GM23338 (cell line): ENCODE data around the gene FOXJ1. TPM values are rescaled to one million over a fixed set of nuclear protein-coding genes. Genes with fewer than 3 reads are reported as not detected.

Source experiments
- ATAC-seq: fragments of 200-7000 bp; cut with Tn5 transposase; 3 replicates; pipeline ENCODE4 v1.9.1; 2020
- DNase-seq: peaks from one replicate; pipeline ENCODE4 v3.0.0-alpha.2; 2015; ENCODE audit warnings: low spot score
- H2AFZ ChIP-seq: fragments of 200-600 bp; sonication (generic); 2 replicates; pipeline ENCODE4 v1.8.0; 2016; ENCODE audit warnings: antibody characterized with exemption, mild to moderate bottlenecking, moderate library complexity
- H3F3A ChIP-seq: fragments of 200-600 bp; sonication (generic); replicated peaks from 2 replicates; pipeline ENCODE4 v1.8.0; 2017; ENCODE audit warnings: antibody characterized with exemption, mixed run types, low read depth
- H3K27ac ChIP-seq: fragments of 200-600 bp; sonication (generic); 2 replicates; pipeline ENCODE4 v1.6.1; 2016; ENCODE audit warnings: low read depth
- H3K27me3 ChIP-seq: fragments of 200-600 bp; sonication (generic); 2 replicates; pipeline ENCODE4 v1.8.0; 2016; ENCODE audit warnings: mild to moderate bottlenecking, mixed run types, moderate library complexity; ENCODE audit not compliant: insufficient read depth
- H3K36me3 ChIP-seq: fragments of 200-600 bp; sonication (generic); 2 replicates; pipeline ENCODE4 v1.8.0; 2016; ENCODE audit warnings: mild to moderate bottlenecking; ENCODE audit not compliant: insufficient read depth
- H3K4me1 ChIP-seq: fragments of 200-600 bp; sonication (generic); 2 replicates; pipeline ENCODE4 v1.8.0; 2016; ENCODE audit warnings: mild to moderate bottlenecking, moderate library complexity; ENCODE audit not compliant: insufficient read depth
- H3K4me2 ChIP-seq: fragments of 200-600 bp; sonication (generic); 2 replicates; pipeline ENCODE4 v1.7.1; 2017; ENCODE audit warnings: mixed run types
- H3K4me3 ChIP-seq: fragments of 200-600 bp; sonication (generic); 2 replicates; pipeline ENCODE4 v1.6.1; 2016; ENCODE audit warnings: mixed run types
- H3K79me2 ChIP-seq: fragments of 200-600 bp; sonication (generic); replicated peaks from 2 replicates; pipeline ENCODE4 v1.8.0; 2017; ENCODE audit warnings: mild to moderate bottlenecking; ENCODE audit not compliant: insufficient read depth
- H3K9me2 ChIP-seq: fragments of 200-600 bp; sonication (generic); 2 replicates; pipeline ENCODE4 v1.8.0; 2017; ENCODE audit not compliant: insufficient read depth
- H4K20me1 ChIP-seq: fragments of 200-600 bp; sonication (generic); replicated peaks from 2 replicates; pipeline ENCODE4 v1.8.0; 2017; ENCODE audit warnings: mild to moderate bottlenecking; ENCODE audit not compliant: insufficient read depth
- H3K27ac Mint-ChIP-seq: 2 replicates; pipeline ENCODE4 v1.8.0; 2020; ENCODE audit warnings: inconsistent platforms, mild to moderate bottlenecking, moderate library complexity, mixed read lengths
- H3K27me3 Mint-ChIP-seq: 3 replicates; pipeline ENCODE4 v1.8.0; 2022; ENCODE audit warnings: low read depth, mild to moderate bottlenecking, moderate library complexity, mixed read lengths, inconsistent platforms; ENCODE audit not compliant: insufficient read depth, poor library complexity
- H3K36me3 Mint-ChIP-seq: 3 replicates; pipeline ENCODE4 v1.8.0; 2021; ENCODE audit warnings: low read depth, mild to moderate bottlenecking, inconsistent platforms, moderate library complexity, mixed read lengths
- H3K4me1 Mint-ChIP-seq: 3 replicates; pipeline ENCODE4 v1.8.0; 2020; ENCODE audit warnings: mild to moderate bottlenecking, inconsistent platforms, mixed read lengths
- H3K4me3 Mint-ChIP-seq: 3 replicates; pipeline ENCODE4 v1.8.0; 2021; ENCODE audit warnings: moderate library complexity, mild to moderate bottlenecking, inconsistent platforms, mixed read lengths
- H3K9me3 Mint-ChIP-seq: 3 replicates; pipeline ENCODE4 v1.8.0; 2020; ENCODE audit warnings: moderate library complexity, mild to moderate bottlenecking, inconsistent platforms, mixed read lengths
- CREB1 ChIP-seq: fragments of 250-450 bp; sonication (Bioruptor Pico); IDR thresholded peaks from 2 replicates; pipeline ENCODE4 v1.5.0; 2020; ENCODE audit warnings: low read depth, mild to moderate bottlenecking, moderate library complexity
- CTCF ChIP-seq, 2 experiments: fragments of 200-600 bp in 1 of 2; sonication (generic) in 1 of 2; conservative IDR thresholded peaks; 2 replicates each; pipeline versions ENCODE4 v1.5.1 to v1.6.1; 2016 to 2017; ENCODE audit warnings: antibody characterized with exemption in 2 of 2, low read depth in 2 of 2, mild to moderate bottlenecking in 2 of 2, moderate library complexity in 1 of 2
- ETS1 ChIP-seq: IDR thresholded peaks from 2 replicates; pipeline ENCODE4 v1.6.1; 2016; ENCODE audit warnings: antibody characterized with exemption
- EZH2 ChIP-seq: fragments of 200-600 bp; sonication (generic); IDR thresholded peaks from one replicate; pipeline ENCODE4 v1.8.0; 2017; ENCODE audit warnings: antibody characterized with exemption, mild to moderate bottlenecking, low read depth; ENCODE audit not compliant: unreplicated experiment
- EZH2phosphoT487 ChIP-seq: fragments of 200-600 bp; sonication (generic); IDR thresholded peaks from one replicate; pipeline ENCODE4 v1.8.1; 2018; ENCODE audit warnings: antibody characterized with exemption; ENCODE audit not compliant: unreplicated experiment
- JUNB ChIP-seq: IDR thresholded peaks from one replicate; pipeline ENCODE4 v1.6.1; 2016; ENCODE audit warnings: antibody characterized with exemption; ENCODE audit not compliant: unreplicated experiment
- NANOG ChIP-seq: IDR thresholded peaks from 2 replicates; pipeline ENCODE4 v1.6.1; 2016; ENCODE audit warnings: antibody characterized with exemption, borderline replicate concordance
- POLR2AphosphoS5 ChIP-seq: IDR thresholded peaks from 2 replicates; pipeline ENCODE4 v1.6.1; 2016; ENCODE audit warnings: antibody characterized with exemption, low read depth
- REST ChIP-seq: IDR thresholded peaks from one replicate; pipeline ENCODE4 v1.6.1; 2018; ENCODE audit warnings: antibody characterized with exemption; ENCODE audit not compliant: unreplicated experiment
- STAT1 ChIP-seq: IDR thresholded peaks from one replicate; pipeline ENCODE4 v1.6.1; 2016; ENCODE audit warnings: antibody characterized with exemption; ENCODE audit not compliant: unreplicated experiment
- ZNF114 ChIP-seq: fragments of 250-450 bp; sonication (Bioruptor Pico); IDR thresholded peaks from 2 replicates; pipeline ENCODE4 v1.5.0; 2020; ENCODE audit warnings: mild to moderate bottlenecking, moderate library complexity
- ZNF331 ChIP-seq: fragments of 250-450 bp; sonication (Bioruptor Pico); IDR thresholded peaks from 2 replicates; pipeline ENCODE4 v1.5.0; 2020; ENCODE audit warnings: low read depth, mild to moderate bottlenecking, moderate library complexity
- ZNF462 ChIP-seq: fragments of 250-450 bp; sonication (Bioruptor Pico); IDR thresholded peaks from 2 replicates; pipeline ENCODE4 v1.5.0; 2020; ENCODE audit warnings: mild to moderate bottlenecking, moderate library complexity
- polyA plus RNA-seq: library from polyadenylated mRNA; unstranded; fragments of >200 nt; fragmentation: Nextera tagmentation; extraction: Ambion mirVana; gene quantifications from 2 replicates; pipeline ENCODE4 v1.2.1, GENCODE V29; 2016
- total RNA-seq: library from RNA; depleted of rRNA; stranded (reverse); fragments of >200 nt; shearing (Covaris generic); gene quantifications from 2 replicates; pipeline ENCODE4 v1.2.3, GENCODE V29; 2014

The FOXJ1 gene
- total and polyA plus RNA-seq, 2 experiments from 2014 or later, result 2.3 to 12.3 TPM

- Histone ChIP-seq H2AFZ (no peak overlapping the region), H3F3A (no peaks in the 10 kb centered on the region), H3K9me2 (no peaks in the 10 kb centered on the region), H3K27me3 (no peaks in the 10 kb centered on the region), H3K4me2 (no peak overlapping the region), H3K4me3 (no peak overlapping the region), H4K20me1 (no peaks in the 10 kb centered on the region), H3K79me2 (no peaks in the 10 kb centered on the region), H3K4me1 (no peaks in the 10 kb centered on the region), H3K36me3 (no peaks in the 10 kb centered on the region), H3K27ac (no peak overlapping the region)
- H3K4me3 Mint-ChIP-seq, result no peak overlapping the region
- H3K36me3 Mint-ChIP-seq, result no peaks in the 10 kb centered on the region
- no peak overlapping the region for H3K27ac Mint-ChIP-seq
- DNase-seq (peak; percentile 93), ATAC-seq (peak; percentile 95)
- no peak for TF ChIP-seq EZH2
- TF ChIP-seq POLR2AphosphoS5, result no peak
- TF ChIP-seq CREB1 (CRISPR knock-in tag), result peak; percentile 64
- no peak for TF ChIP-seq JUNB
- TF ChIP-seq ZNF462, result no peak
- TF ChIP-seq EZH2phosphoT487, result no peak
- no peak for TF ChIP-seq ZNF114 (CRISPR knock-in tag)
- TF ChIP-seq CTCF (conservative IDR thresholded peaks at IDR 0.05; ENCODE audit: low read depth in 2 of 2), result peak; percentile 93 to 99
- TF ChIP-seq STAT1, result no peak
- no peak for TF ChIP-seq REST
- TF ChIP-seq ETS1, result no peak
- TF ChIP-seq NANOG, result no peak
- no peak for TF ChIP-seq ZNF331 (CRISPR knock-in tag)
- peaks cover 8% of the 10 kb centered on the region for H3K27me3 Mint-ChIP-seq
- H3K4me1 Mint-ChIP-seq, result peaks cover 5% of the 10 kb centered on the region; the same call in 2 of the 3 replicates
- H3K9me3 Mint-ChIP-seq, result no peaks in the 10 kb centered on the region
Measured at GRCh38 chr17:76182016-76182764, 41.1 kb upstream of the FOXJ1 start.
